Activated B cell treated with CpG ODN at 0.5 μM for 24 hours (primary cell): ENCODE measurements around the gene NRXN2. TPM values are rescaled to one million over a fixed set of nuclear protein-coding genes. Genes with fewer than 3 reads are reported as not detected.

Source experiments
- ATAC-seq: fragments of 200-7000 bp; cut with Tn5 transposase; one replicate; pipeline ENCODE4 v1.10.0; 2021; ENCODE audit warnings: low read depth, mild to moderate bottlenecking, moderate library complexity
- CTCF ChIA-PET: fragments of 350-600 bp; sonication (Branson Sonifier 250); formaldehyde crosslinking; loops from one replicate; lab custom pipeline; 2021; ENCODE audit warnings: antibody characterized with exemption; lab: Charles Lee
- POLR2A ChIA-PET: fragments of 350-600 bp; sonication (Branson Sonifier 250); formaldehyde crosslinking; loops from one replicate; lab custom pipeline; 2021; ENCODE audit warnings: antibody characterized with exemption; lab: Charles Lee
- DNase-seq: peaks from one replicate; pipeline ENCODE4 v3.0.0; 2022
- H3K27ac Mint-ChIP-seq: one replicate; pipeline ENCODE4 v1.8.0; 2020; ENCODE audit warnings: mixed read lengths
- H3K27me3 Mint-ChIP-seq: one replicate; pipeline ENCODE4 v1.8.0; 2021; ENCODE audit warnings: mixed read lengths
- H3K36me3 Mint-ChIP-seq: one replicate; pipeline ENCODE4 v1.8.0; 2021; ENCODE audit warnings: low read depth, mixed read lengths
- H3K4me1 Mint-ChIP-seq: one replicate; pipeline ENCODE4 v1.8.0; 2021; ENCODE audit warnings: mixed read lengths
- H3K4me3 Mint-ChIP-seq: one replicate; pipeline ENCODE4 v1.8.0; 2020; ENCODE audit warnings: mild to moderate bottlenecking, mixed read lengths
- H3K9me3 Mint-ChIP-seq: one replicate; pipeline ENCODE4 v1.8.0; 2020; ENCODE audit warnings: mixed read lengths
- CTCF ChIP-seq: fragments of 200-600 bp; IDR thresholded peaks from one replicate; pipeline ENCODE4 v1.8.0; 2022; ENCODE audit warnings: antibody characterized with exemption, mild to moderate bottlenecking
- intact Hi-C: fragments of 100-400 bp; cut with micrococcal nuclease; formaldehyde crosslinking; loops from one replicate; pipeline ENCODE4 v1.15.1; 2024
- total RNA-seq: library from RNA; stranded (reverse); gene quantifications from 2 replicates; pipeline ENCODE4 v1.2.3, GENCODE V29; 2022

NRXN2 gene
- total RNA-seq, 1 donor from 2014 or later, result 0.73 TPM

- Mint-ChIP-seq H3K36me3 (no peaks in the 10 kb centered on the region), H3K4me3 (no peak overlapping the region), H3K27ac (no peak overlapping the region), H3K27me3 (peaks cover 5% of the 10 kb centered on the region), H3K4me1 (peaks cover 27% of the 10 kb centered on the region), H3K9me3 (no peaks in the 10 kb centered on the region)
- DNase-seq (no peak), ATAC-seq (no peak)
- CTCF ChIA-PET, result interaction anchor here (1.1 to 6.9 kb wide), 4 partner anchors 35 to 449 kb away, joined by 3 to 39 read pairs (median 19); partner anchors contain the start of genes PRDX5 and TRMT112
- intact Hi-C loops, result loop anchor here (1.0 to 5.0 kb wide), 4 partner anchors 34 to 349 kb away; no protein-coding TSS in a partner anchor
- TF ChIP-seq CTCF, result no peak
- POLR2A ChIA-PET, result interaction anchor here (0.8 kb wide), 1 partner anchor 313 kb away, joined by 3 read pairs; the partner anchor contains the start of gene CCDC88B
These were observed 69.5 kb downstream of the NRXN2 start for GRCh38 chr11:64653388-64653973.

- intact Hi-C loops, result loop anchor here (1.0 to 5.0 kb wide), 4 partner anchors 35 to 348 kb away; no protein-coding TSS in a partner anchor
- peak; percentile 60 for ATAC-seq
- H3K27ac Mint-ChIP-seq, result no peak overlapping the region
- no peaks in the 10 kb centered on the region for H3K9me3 Mint-ChIP-seq
- peak; percentile 59 for DNase-seq
- no peak overlapping the region for H3K4me3 Mint-ChIP-seq
- no peak for TF ChIP-seq CTCF
- ChIA-PET POLR2A (interaction anchor here (0.8 kb wide), 1 partner anchor 312 kb away, joined by 3 read pairs; the partner anchor contains the start of gene CCDC88B), CTCF (interaction anchor here (1.0 to 6.9 kb wide), 5 partner anchors 14 to 335 kb away, joined by 4 to 39 read pairs (median 12); partner anchors contain the start of genes PRDX5 and TRMT112)
- H3K4me1 Mint-ChIP-seq, result peaks cover 27% of the 10 kb centered on the region
- H3K36me3 Mint-ChIP-seq, result no peaks in the 10 kb centered on the region
- H3K27me3 Mint-ChIP-seq, result peaks cover 5% of the 10 kb centered on the region
These were observed 70.2 kb downstream of the NRXN2 start for GRCh38 chr11:64652586-64653387.

GRCh38 chr11:64650923-64651523, 72.0 kb downstream of the NRXN2 start:
- ATAC-seq, result no peak
- ChIA-PET CTCF (interaction anchor here (0.7 to 6.9 kb wide), 15 partner anchors 9 to 333 kb away, joined by 3 to 39 read pairs (median 4); partner anchors contain the start of genes PRDX5, RPS6KA4 and TRMT112), POLR2A (interaction anchor here (0.6 to 1.0 kb wide), 4 partner anchors 38 to 202 kb away, joined by 3 to 6 read pairs (median 3); partner anchors contain the start of gene NRXN2)
- intact Hi-C loops, result loop anchor here (1.0 to 5.0 kb wide), 4 partner anchors 36 to 289 kb away; partner anchors contain the start of gene NRXN2
- no peak overlapping the region for H3K4me3 Mint-ChIP-seq
- peaks cover 12% of the 10 kb centered on the region for H3K27me3 Mint-ChIP-seq
- H3K27ac Mint-ChIP-seq, result no peak overlapping the region
- DNase-seq, result no peak
- no peaks in the 10 kb centered on the region for H3K36me3 Mint-ChIP-seq
- no peak for TF ChIP-seq CTCF
- no peaks in the 10 kb centered on the region for H3K9me3 Mint-ChIP-seq
- H3K4me1 Mint-ChIP-seq, result peaks cover 27% of the 10 kb centered on the region

- Mint-ChIP-seq H3K36me3 (no peaks in the 10 kb centered on the region), H3K27me3 (peaks cover 24% of the 10 kb centered on the region), H3K27ac (no peak overlapping the region), H3K9me3 (no peaks in the 10 kb centered on the region), H3K4me3 (no peak overlapping the region), H3K4me1 (peaks cover 11% of the 10 kb centered on the region)
- POLR2A ChIA-PET, result interaction anchor here (0.6 kb wide), 1 partner anchor 351 kb away, joined by 13 read pairs; no protein-coding TSS in a partner anchor
- DNase-seq, result no peak
- CTCF ChIA-PET, result interaction anchor here (0.9 to 6.9 kb wide), 9 partner anchors 10 to 332 kb away, joined by 3 to 39 read pairs (median 9); partner anchors contain the start of genes PRDX5, RPS6KA4 and TRMT112
- intact Hi-C loops, result loop anchor here (1.0 to 2.0 kb wide), 4 partner anchors 96 to 332 kb away; partner anchors contain the start of gene TRMT112
- TF ChIP-seq CTCF, result no peak
- ATAC-seq, result no peak
These were observed 73.7 kb downstream of the NRXN2 start for GRCh38 chr11:64649291-64649697.
